T-helper 9 cell (primary cell): ENCODE data around the gene DENND1A.
"Not testable (repeated sequence)": the region's sequence is repeated elsewhere in the genome, so short reads cannot be mapped to it uniquely, and the experiment has no call there.

Source experiments
- DNase-seq: peaks from one replicate; pipeline ENCODE4 v3.0.0-alpha.2; 2020

Gene DENND1A

GRCh38 chr9:123643518-123643917, 286.4 kb downstream of the DENND1A start:
- DNase-seq, result no peak

DNA sequence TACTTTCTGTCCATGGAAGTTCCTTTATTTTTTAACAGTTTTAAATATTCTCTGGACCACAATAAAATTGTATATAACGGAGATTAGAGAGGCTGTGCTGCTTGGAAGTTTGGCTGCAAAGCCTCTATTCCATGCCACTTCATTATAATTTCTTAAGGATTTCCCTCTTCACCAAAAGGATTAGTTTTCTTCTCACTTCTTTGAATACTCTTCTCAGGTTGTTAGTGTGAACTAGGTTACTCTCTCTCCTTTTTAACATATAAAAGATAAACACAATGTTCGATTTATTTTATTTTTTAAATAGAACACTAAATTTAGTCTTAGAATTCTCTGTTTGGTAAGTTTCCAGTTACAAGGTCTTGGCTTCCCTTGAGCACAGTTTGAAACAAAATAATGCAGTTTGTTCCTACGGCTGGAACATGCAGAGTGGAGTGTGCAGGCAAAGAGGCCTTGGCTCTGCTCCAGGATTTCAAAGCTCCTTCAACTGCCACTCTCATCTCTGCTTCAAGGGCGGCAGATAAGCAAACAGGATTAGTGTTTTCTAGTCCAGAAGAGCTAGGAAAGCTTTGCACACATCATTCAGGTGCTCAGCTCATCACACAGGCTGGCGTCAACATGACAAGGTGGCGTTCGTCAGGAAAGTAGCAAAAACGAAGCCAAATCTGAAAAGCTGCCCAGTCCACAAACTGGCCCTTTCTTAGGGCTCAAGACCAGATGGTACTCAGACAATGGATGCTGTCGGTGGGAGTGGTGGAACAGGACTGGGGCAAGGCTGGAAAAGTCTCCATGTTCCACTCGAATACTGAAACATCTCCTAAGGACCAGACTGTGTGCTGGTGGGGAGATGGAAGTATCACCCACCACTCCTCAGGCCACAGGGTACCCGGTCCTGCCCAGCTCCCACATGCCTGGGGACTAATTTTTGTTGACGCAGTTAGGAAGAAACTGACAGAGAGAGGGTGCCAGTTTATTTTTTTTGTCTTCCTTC, 287.3 kb downstream of the DENND1A start:
- no peak for DNase-seq

DNA sequence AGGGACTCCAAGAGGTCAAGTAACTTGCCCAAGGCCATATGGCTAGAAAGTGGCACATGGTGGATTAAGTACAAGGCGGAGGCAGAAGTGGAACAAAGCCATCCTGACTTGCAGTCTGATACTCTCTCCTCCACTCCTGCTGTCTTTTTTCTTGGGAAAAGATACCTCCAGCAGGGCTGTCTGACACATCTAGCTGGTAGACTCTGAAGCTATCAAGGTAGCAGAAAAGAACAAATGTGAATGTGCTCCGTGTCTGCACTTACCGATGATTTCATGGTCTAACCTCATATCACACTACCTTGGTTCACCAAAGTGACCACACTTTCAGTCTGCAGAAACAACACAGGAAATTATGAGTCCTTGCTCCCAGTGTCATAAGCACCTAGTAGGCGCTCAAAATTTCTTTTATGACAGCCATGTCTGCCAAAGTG, 289.1 kb downstream of the DENND1A start:
- no peak for DNase-seq

DNA sequence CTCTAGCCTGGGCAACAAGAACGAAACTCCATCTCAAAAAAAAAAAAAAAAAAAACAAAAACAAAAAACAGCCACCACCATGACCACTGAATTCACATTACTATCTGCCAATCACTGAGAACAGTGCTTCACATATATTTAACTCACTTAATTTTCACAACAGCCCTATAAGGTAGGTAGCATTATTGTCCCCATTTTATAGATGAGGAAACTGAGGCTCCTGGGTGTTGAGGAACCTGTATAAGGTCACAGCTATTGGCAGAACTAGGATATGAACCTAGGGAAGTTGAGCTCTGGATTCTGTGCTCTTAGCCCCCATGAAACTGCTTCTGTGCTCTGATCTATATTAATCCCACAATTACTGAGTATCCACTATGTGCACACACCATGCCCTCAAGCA, 290.2 kb downstream of the DENND1A start:
- DNase-seq, result no peak

- no peak for DNase-seq
Measured at GRCh38 chr9:123637945-123638634, 291.8 kb downstream of the DENND1A start.

DNA sequence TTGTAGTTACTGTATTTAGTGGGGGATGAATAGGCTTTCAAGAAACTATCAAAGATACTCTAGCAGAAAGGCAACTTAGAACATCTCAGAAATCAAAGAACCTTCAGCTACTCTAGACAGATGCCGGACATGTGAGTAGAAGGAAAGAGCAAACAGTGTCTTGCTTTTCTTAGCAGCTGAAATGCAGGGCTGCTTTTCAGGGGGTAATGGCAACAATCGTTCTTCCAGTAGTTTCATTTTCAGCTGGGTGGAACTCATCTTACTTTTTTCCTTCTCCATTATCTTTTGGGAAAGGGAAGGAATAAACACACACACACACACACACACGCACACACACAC, 292.4 kb downstream of the DENND1A start:
- DNase-seq, result no peak

DNA sequence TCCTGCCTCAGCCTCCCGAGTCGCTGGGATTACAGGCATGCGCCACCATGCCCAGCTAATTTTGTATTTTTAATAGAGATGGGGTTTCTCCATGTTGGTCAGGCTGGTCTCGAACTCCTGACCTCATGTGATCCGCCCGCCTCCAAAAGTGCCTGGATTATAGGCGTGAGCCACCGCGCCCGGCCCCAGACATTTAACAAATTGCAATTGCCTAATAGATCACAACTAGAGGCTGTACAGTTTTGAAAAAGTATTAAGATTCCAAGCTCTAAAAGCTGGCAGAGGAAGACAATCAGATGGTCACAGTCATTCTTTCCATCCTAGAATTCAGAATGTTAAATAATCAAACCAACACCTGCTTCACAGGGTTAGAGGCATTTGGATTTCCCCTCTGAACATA, 293.1 kb downstream of the DENND1A start:
- DNase-seq, result not testable (repeated sequence)

DNA sequence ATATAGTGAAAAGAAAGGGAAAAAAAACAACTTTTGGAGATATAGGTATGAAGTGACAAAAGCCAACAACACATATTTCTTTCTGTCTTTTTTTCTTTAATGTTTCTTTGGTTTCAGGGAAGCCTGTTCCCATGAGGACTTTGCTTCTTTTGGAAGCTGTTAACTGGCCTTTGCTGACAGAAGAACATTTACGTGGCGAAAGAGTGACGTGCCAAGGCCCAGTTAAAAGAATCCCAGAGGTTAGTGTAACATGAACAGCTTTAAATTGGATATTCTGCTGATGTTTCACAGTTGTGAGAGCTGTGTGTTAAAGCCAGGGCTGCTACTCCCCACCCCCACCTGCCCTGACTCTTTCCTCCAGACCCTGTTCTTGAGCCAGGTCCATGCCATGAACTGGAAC, 298.1 kb downstream of the DENND1A start:
- no peak for DNase-seq

DNA sequence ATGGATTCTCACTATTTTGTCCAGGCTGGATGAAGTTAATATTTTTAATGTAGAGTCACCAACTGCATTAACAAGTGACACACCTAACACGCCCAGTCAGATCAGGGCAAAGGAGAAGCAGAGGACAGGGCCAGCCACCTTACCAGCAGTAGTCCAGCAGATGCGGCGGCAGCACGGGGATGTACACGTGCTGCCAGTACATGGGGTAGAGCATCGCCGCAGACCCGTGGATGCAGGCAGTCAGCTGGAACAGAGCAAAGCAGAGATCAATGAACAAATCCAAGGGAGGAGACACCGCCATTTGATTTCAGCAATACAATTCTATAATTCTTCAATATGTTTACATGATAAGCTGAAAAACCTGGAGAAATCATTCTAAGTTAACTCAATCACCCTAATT, 299.7 kb downstream of the DENND1A start:
- no peak for DNase-seq

GRCh38 chr9:123629531-123629930, 300.4 kb downstream of the DENND1A start:
- no peak for DNase-seq

- DNase-seq, result no peak
Measured at GRCh38 chr9:123622711-123623241, 307.1 kb downstream of the DENND1A start.

GRCh38 chr9:123620239-123620638, 309.7 kb downstream of the DENND1A start:
- no peak for DNase-seq

DNA sequence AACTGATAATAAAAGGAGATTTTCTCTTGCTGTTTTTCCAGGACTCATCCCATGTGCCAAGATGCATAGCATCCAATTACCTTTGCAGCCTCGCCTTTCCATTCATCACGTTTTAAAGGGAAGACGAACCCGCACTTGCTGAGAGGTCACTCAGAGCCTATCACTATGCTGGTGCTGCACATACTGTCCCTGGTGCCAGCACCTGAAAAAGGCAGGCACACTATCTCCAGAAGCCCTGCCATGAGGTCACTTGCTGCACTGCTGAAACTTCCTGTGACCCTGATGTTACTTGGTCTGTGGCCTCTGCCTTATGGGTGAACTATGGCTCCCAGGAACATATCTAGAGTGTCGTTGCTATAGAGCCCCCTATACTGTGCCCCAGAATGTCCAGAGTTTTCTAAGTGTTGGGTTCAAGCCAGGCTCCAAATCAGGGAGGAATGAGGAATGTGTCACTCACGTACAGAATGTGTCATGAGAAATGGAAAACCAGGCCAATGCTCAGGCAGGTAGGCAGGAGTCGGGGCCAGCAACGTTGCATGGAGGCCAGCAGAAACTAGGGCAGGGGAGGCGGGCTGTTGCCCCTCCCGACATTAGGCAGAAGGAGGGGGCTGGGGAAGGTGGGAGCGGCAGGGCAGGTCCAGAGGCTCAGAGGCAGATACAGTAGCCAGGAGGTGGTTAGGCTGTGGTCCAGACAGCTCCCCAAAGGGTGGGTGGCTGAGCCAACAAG, 311.8 kb downstream of the DENND1A start:
- DNase-seq, result no peak

DNA sequence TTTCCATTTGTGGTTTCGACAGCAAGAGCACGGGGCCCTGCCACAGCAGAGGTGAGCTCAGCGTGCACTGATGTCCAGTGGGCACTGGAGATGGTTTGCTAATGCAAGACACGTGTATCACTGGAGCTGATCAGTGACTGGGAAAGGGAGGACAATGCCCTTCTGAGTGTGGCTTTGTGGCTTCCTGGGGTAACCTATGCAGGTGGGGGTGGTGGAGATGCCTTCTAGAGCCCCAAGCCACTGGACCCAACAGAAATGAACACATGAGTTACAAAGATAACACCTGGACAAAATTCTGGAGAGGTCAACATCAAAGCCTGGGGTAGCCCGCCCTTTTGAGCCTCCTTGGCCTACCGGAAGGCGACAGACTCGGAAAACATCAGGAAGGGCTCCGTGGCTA, 312.6 kb downstream of the DENND1A start:
- no peak for DNase-seq

GRCh38 chr9:123616707-123617106, 313.2 kb downstream of the DENND1A start:
- no peak for DNase-seq

DNA sequence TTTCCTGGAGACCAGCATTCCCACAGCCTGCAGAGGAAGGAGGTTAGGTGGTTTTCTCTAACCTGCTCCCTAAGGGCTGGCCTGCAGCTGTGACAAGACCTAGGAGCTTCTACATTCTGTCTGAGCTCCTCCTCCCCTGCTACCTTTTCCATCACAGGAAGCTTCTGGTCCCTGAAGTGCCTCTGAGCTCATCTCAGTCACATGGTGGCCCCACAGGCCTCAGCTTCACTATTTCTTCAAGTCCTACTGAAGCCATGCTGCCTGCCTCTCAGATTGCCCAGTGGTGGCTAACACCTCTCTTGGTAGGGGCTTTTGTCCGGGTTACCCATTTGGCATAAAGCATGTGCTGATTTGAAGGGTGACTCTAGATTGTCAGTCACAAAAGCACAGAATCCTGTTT, 314.5 kb downstream of the DENND1A start:
- DNase-seq, result no peak

DNA sequence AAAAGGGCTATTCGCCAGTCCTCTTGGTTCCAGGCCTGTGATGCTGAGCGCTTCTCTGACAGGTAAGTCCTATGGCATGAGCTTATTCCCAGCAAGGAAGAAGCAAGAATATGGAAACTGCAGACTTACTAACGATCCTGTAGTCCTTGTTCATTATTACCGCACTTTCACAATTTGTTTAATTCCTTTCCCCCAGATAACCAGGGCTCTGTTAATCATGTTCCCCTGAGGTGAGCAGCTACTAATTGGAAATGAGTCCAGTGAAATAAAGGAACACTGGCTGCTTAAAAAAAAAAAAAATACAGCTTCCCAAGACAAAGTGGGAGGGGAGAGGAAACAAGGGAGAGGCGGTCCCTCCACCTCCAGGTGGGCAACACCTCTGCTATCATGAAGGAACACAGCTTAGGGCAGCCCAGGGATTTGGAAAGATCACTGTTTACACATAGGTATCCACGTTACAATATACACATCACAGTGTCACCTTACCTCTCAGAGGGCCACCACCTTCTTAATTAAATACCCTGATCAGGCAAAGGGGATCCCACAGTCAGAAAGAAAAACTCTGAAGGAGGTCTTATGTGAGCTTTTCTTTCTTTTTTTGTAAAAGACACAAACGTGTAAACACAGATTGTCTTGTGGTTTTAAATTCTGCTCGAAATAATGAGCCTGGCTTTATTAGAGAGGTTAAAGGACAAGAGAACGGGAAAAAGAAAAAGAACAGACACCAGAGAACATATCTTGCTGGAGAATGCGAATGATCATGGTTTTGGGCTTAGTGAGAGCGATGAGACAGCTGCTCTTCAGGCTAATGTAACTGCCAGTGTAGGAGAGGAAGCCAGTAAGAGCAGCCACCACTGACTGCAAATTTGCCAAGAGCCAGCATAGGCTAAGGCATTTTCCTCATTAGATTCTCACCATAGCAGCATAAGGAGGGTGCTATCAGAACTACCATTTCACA, 315.3 kb downstream of the DENND1A start:
- DNase-seq, result no peak

DNA sequence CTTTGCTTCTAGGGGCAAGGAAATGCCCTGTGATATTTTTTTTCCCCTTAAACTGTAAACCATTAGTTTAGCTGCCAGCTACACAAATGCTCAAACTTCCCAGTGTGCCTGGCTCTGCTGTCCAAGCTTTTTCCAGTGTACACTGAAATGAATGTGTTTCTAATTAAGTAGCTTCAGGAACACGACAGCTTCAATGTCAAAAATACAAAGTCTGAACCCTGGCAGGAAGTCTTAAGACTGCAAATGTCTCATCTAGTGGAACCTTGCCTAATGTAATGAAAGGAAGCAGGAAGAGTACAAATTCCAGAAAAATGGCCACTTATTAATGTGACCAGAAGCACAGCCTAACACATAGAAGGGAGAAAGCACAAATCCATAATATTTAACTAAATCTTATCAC, 318.7 kb downstream of the DENND1A start:
- no peak for DNase-seq

- no peak for DNase-seq
Measured at GRCh38 chr9:123609844-123610243, 320.1 kb downstream of the DENND1A start.

GRCh38 chr9:123608104-123608503, 321.8 kb downstream of the DENND1A start:
- DNase-seq, result no peak

GRCh38 chr9:123607479-123607878, 322.4 kb downstream of the DENND1A start:
- no peak for DNase-seq

DNA sequence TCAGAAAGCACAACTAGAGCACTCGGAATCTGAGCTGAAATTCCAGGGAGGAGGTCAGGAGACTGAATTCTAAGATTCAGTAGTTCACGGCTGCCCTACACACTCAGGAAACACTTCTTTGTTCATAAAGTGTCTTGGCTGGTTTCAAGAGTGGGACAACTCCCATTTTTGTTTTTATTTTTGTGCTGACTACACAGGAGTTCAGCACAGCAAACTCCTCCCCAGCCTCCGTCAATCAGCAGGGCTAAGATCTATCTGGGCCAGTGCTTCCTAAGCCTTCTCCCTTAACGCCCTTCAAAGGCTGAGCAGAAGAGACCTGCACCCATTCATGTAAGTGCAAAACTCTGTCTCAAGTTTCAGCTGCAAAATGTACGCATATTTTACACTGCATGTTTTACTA, 323.8 kb downstream of the DENND1A start:
- DNase-seq, result no peak
